ENCODE data around the gene PGGHG. TPM values are rescaled to one million over a fixed set of nuclear protein-coding genes. Genes with fewer than 3 reads are reported as not detected.

PGGHG gene
- polyA plus RNA-seq, 4 donors = 86.9 to 154 (median 122) TPM

GRCh38 chr11:292211-293121 lies 3.5 kb downstream of the PGGHG start:
- FAIRE-seq (no peak), DNase-seq (no peak)
- Histone ChIP-seq H3K27me3 (ENCODE audit: control insufficient read depth in 3 of 3, insufficient read depth in 3 of 3, low read length in 3 of 3) (peaks cover 0 to 7% (median 0%) of the 10 kb centered on the region in 3 donors), H3K36me3 (ENCODE audit: control insufficient read depth in 3 of 3, insufficient read depth in 2 of 3, low read depth in 1 of 3, low read length in 3 of 3) (peaks cover 0 to 59% (median 5%) of the 10 kb centered on the region in 3 donors), H3K4me3 (ENCODE audit: low read depth in 1 of 3, low read length in 3 of 3) (no peak overlapping the region), H3K9me3 (ENCODE audit: control insufficient read depth in 2 of 2, insufficient read depth in 1 of 2, low read depth in 1 of 2, low read length in 1 of 2) (no peaks in the 10 kb centered on the region), H3K4me1 (ENCODE audit: control insufficient read depth in 3 of 3, insufficient read depth in 2 of 3, low read depth in 1 of 3, low read length in 2 of 3) (peaks cover 0 to 18% (median 4%) of the 10 kb centered on the region in 3 donors), H3K27ac (ENCODE audit: low read depth in 1 of 3, low read length in 2 of 3) (no peak overlapping the region)
- WGBS, 3 donors = 85 to 90% (median 87%) methylated on average over 27 to 29 of the region's 29 CpGs

DNA sequence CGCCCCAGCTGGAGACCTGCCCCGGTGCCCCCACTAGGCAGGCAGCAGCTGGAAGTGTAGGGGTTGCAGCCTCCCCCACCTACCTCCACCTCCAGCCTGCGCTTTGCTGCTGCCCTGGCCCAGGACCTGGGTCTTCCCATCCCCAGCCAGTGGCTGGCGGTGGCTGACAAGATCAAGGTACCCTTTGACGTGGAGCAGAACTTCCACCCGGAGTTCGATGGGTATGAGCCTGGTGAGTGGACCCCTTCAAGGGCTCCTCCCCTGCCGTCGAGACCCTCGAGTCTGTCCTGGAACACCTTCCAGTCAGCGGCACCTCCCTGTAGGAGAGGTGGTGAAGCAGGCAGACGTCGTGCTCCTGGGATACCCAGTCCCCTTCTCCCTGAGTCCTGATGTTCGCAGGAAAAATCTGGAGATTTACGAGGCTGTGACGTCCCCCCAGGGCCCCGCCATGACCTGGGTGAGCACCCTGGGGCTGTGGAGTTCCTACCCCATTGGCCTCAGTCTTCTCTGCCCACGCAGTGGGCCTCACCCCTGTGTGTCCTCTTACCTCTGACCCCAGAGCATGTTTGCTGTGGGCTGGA lies 4.4 kb downstream of the PGGHG start:
- Histone ChIP-seq H3K36me3 (ENCODE audit: control insufficient read depth in 3 of 3, insufficient read depth in 2 of 3, low read depth in 1 of 3, low read length in 3 of 3) (peaks cover 0 to 59% (median 5%) of the 10 kb centered on the region in 3 donors), H3K9me3 (ENCODE audit: control insufficient read depth in 2 of 2, insufficient read depth in 1 of 2, low read depth in 1 of 2, low read length in 1 of 2) (no peaks in the 10 kb centered on the region), H3K27me3 (ENCODE audit: control insufficient read depth in 3 of 3, insufficient read depth in 3 of 3, low read length in 3 of 3) (no peaks in the 10 kb centered on the region), H3K4me1 (ENCODE audit: control insufficient read depth in 3 of 3, insufficient read depth in 2 of 3, low read depth in 1 of 3, low read length in 2 of 3) (peaks cover 0 to 12% (median 4%) of the 10 kb centered on the region in 3 donors), H3K4me3 (ENCODE audit: low read depth in 1 of 3, low read length in 3 of 3) (no peak overlapping the region), H3K27ac (ENCODE audit: low read depth in 1 of 3, low read length in 2 of 3) (no peak overlapping the region)
- FAIRE-seq = no peak
- no peak for DNase-seq
- 85 to 89% (median 86%) methylated on average over 18 of the region's 18 CpGs for WGBS, 3 donors

DNA sequence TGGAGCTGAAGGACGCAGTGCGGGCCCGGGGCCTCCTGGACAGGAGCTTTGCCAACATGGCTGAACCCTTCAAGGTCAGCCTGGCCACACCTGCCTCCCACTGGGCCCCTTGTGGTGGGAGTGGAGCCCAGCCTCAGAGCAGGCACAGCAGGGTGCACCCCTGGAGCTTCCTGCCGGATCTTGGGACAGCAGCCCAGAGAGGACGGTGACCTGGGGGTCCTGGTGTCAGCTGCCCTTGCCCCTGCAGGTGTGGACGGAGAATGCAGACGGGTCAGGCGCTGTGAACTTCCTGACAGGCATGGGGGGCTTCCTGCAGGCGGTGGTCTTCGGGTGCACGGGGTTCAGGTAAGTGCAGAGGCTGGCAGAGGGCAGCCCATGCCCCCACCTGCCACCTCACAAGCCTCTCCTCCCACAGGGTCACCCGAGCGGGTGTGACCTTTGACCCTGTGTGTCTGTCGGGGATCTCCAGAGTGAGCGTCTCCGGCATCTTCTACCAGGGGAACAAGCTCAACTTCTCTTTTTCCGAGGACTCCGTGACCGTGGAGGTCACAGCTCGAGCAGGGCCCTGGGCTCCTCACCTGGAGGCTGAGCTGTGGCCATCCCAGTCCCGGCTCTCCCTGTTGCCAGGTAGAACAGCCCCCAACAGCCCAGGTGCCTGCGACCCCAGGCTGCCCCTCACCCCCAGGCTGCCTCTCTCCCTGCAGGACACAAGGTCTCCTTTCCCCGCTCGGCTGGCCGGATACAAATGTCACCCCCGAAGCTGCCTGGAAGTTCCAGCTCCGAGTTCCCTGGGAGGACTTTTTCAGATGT lies 5.1 kb downstream of the PGGHG start:
- H3K4me3 ChIP-seq (ENCODE audit: low read depth in 1 of 3, low read length in 3 of 3) = no peak overlapping the region
- no peak for DNase-seq
- H3K9me3 ChIP-seq (ENCODE audit: control insufficient read depth in 2 of 2, insufficient read depth in 1 of 2, low read depth in 1 of 2, low read length in 1 of 2) = no peaks in the 10 kb centered on the region
- FAIRE-seq = no peak
- WGBS, 3 donors = 75 to 86% (median 84%) methylated on average over 25 to 27 of the region's 27 CpGs
- no peaks in the 10 kb centered on the region for H3K27me3 ChIP-seq (ENCODE audit: control insufficient read depth in 3 of 3, insufficient read depth in 3 of 3, low read length in 3 of 3)
- H3K36me3 ChIP-seq (ENCODE audit: control insufficient read depth in 3 of 3, insufficient read depth in 2 of 3, low read depth in 1 of 3, low read length in 3 of 3) = peaks cover 0 to 59% (median 5%) of the 10 kb centered on the region in 3 donors
- peaks cover 0 to 14% (median 4%) of the 10 kb centered on the region in 3 donors for H3K4me1 ChIP-seq (ENCODE audit: control insufficient read depth in 3 of 3, insufficient read depth in 2 of 3, low read depth in 1 of 3, low read length in 2 of 3)
- no peak overlapping the region for H3K27ac ChIP-seq (ENCODE audit: low read depth in 1 of 3, low read length in 2 of 3)

DNA sequence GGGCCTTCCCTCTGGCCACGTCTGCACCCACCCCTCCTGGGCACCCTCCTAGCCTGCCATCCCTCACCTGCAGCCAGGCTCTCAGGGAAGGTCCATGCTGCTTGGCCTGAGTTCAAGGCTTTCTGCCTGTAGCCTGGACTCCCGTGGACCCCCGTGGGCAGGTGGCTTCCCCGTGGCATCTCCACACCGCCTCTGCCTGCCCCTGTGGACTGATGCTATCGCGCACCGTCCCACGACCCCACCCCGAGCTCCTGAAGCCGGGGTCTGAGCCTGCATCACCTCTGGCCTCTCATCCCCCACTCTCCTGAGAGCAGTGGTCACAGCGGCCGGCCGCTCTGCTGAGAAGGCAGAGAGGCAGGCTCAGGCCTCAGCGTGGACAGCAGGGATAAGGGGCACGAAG lies 5.9 kb downstream of the PGGHG start:
- FAIRE-seq = no peak
- whole genome bisulfite sequencing, 3 donors = 86 to 92% (median 86%) methylated on average over 16 of the region's 16 CpGs
- Histone ChIP-seq H3K9me3 (ENCODE audit: control insufficient read depth in 2 of 2, insufficient read depth in 1 of 2, low read depth in 1 of 2, low read length in 1 of 2) (no peaks in the 10 kb centered on the region), H3K36me3 (ENCODE audit: control insufficient read depth in 3 of 3, insufficient read depth in 2 of 3, low read depth in 1 of 3, low read length in 3 of 3) (peaks cover 0 to 59% (median 5%) of the 10 kb centered on the region in 3 donors), H3K27me3 (ENCODE audit: control insufficient read depth in 3 of 3, insufficient read depth in 3 of 3, low read length in 3 of 3) (peaks cover 0 to 3% (median 0%) of the 10 kb centered on the region in 3 donors), H3K4me1 (ENCODE audit: control insufficient read depth in 3 of 3, insufficient read depth in 2 of 3, low read depth in 1 of 3, low read length in 2 of 3) (peaks cover 0 to 10% (median 2%) of the 10 kb centered on the region in 3 donors), H3K4me3 (ENCODE audit: low read depth in 1 of 3, low read length in 3 of 3) (no peak overlapping the region), H3K27ac (ENCODE audit: low read depth in 1 of 3, low read length in 2 of 3) (no peak overlapping the region)
- DNase-seq = no peak

DNA sequence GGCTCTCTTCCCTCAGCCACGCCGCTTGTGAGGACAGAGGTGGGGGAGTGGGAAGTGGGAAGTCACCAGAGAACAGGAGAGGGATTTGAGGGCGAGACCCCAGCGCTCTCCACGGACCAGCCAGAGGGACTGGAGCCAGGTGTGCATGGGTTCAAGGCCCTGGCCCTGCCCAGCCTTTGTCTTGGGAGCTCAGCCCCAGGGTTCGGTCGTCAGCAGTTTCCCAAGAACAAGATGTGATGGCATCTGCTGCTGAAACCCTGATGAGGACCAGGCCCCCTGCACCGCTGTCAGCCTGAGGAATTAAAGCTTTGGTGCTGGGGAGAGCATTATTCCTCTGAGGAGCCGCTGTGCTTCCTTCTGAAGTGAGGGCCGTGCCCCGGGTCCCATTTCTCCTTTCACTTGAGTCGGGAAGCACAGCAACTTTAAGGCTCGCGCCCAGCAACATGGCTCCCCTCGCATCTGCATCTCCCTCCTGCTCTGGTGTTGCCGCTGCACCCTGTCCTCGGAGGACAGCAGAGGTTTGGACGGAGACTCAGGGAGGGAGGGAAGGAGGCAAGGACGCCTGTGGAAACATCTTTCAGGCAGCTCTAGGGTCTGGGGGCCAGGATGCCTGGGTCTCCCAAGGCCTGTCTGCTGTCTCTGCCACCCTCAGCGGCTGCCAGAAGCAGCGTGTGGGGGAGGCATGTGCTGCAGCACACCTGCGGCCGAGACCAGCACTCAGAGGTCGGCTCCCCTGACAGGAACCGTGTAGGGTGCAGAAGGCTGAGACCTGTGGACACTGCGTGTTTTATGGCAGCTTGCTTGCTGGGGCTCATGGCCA lies 6.6 kb downstream of the PGGHG start:
- DNase-seq (no peak), FAIRE-seq (no peak)
- H3K27ac ChIP-seq (ENCODE audit: low read depth in 1 of 3, low read length in 2 of 3) = no peak overlapping the region
- peaks cover 0 to 54% (median 5%) of the 10 kb centered on the region in 3 donors for H3K36me3 ChIP-seq (ENCODE audit: control insufficient read depth in 3 of 3, insufficient read depth in 2 of 3, low read depth in 1 of 3, low read length in 3 of 3)
- H3K9me3 ChIP-seq (ENCODE audit: control insufficient read depth in 2 of 2, insufficient read depth in 1 of 2, low read depth in 1 of 2, low read length in 1 of 2) = no peaks in the 10 kb centered on the region
- 78 to 79% (median 79%) methylated on average over 26 of the region's 26 CpGs for WGBS, 3 donors
- peaks cover 0 to 11% (median 0%) of the 10 kb centered on the region in 3 donors for H3K4me1 ChIP-seq (ENCODE audit: control insufficient read depth in 3 of 3, insufficient read depth in 2 of 3, low read depth in 1 of 3, low read length in 2 of 3)
- no peak overlapping the region for H3K4me3 ChIP-seq (ENCODE audit: low read depth in 1 of 3, low read length in 3 of 3)
- H3K27me3 ChIP-seq (ENCODE audit: control insufficient read depth in 3 of 3, insufficient read depth in 3 of 3, low read length in 3 of 3) = peaks cover 0 to 11% (median 0%) of the 10 kb centered on the region in 3 donors

- WGBS, 3 donors = 63 to 74% (median 64%) methylated on average over 32 to 35 of the region's 35 CpGs
- Histone ChIP-seq H3K27ac (ENCODE audit: low read depth in 1 of 3, low read length in 2 of 3) (no peak overlapping the region), H3K27me3 (ENCODE audit: control insufficient read depth in 3 of 3, insufficient read depth in 3 of 3, low read length in 3 of 3) (peaks cover 0 to 15% (median 0%) of the 10 kb centered on the region in 3 donors), H3K4me3 (ENCODE audit: low read depth in 1 of 3, low read length in 3 of 3) (no peak overlapping the region), H3K4me1 (ENCODE audit: control insufficient read depth in 3 of 3, insufficient read depth in 2 of 3, low read depth in 1 of 3, low read length in 2 of 3) (peaks cover 0 to 12% (median 0%) of the 10 kb centered on the region in 3 donors), H3K36me3 (ENCODE audit: control insufficient read depth in 3 of 3, insufficient read depth in 2 of 3, low read depth in 1 of 3, low read length in 3 of 3) (peaks cover 0 to 45% (median 5%) of the 10 kb centered on the region in 3 donors), H3K9me3 (ENCODE audit: control insufficient read depth in 2 of 2, insufficient read depth in 1 of 2, low read depth in 1 of 2, low read length in 1 of 2) (no peaks in the 10 kb centered on the region)
- FAIRE-seq = no peak
- DNase-seq = no peak
Observed at GRCh38 chr11:296171-297050, 7.5 kb downstream of the PGGHG start.

GRCh38 chr11:297051-297585 lies 8.2 kb downstream of the PGGHG start:
- Histone ChIP-seq H3K9me3 (ENCODE audit: control insufficient read depth in 2 of 2, insufficient read depth in 1 of 2, low read depth in 1 of 2, low read length in 1 of 2) (no peaks in the 10 kb centered on the region), H3K4me3 (ENCODE audit: low read depth in 1 of 3, low read length in 3 of 3) (no peak overlapping the region), H3K27ac (ENCODE audit: low read depth in 1 of 3, low read length in 2 of 3) (no peak overlapping the region), H3K27me3 (ENCODE audit: control insufficient read depth in 3 of 3, insufficient read depth in 3 of 3, low read length in 3 of 3) (peaks cover 0 to 15% (median 0%) of the 10 kb centered on the region in 3 donors), H3K36me3 (ENCODE audit: control insufficient read depth in 3 of 3, insufficient read depth in 2 of 3, low read depth in 1 of 3, low read length in 3 of 3) (peaks cover 0 to 38% (median 2%) of the 10 kb centered on the region in 3 donors), H3K4me1 (ENCODE audit: control insufficient read depth in 3 of 3, insufficient read depth in 2 of 3, low read depth in 1 of 3, low read length in 2 of 3) (peaks cover 0 to 12% (median 0%) of the 10 kb centered on the region in 3 donors)
- DNase-seq = no peak
- no peak for FAIRE-seq
- 27 to 60% (median 38%) methylated on average over 12 to 13 of the region's 13 CpGs for WGBS, 3 donors
